ENCODE results near the gene DMXL2.

- TF ChIP-seq CSRNP3 (CRISPR knock-in tag; IDR thresholded peaks at IDR 0.05) (no peak), ZFP3 (CRISPR knock-in tag; IDR thresholded peaks at IDR 0.05) (no peak), RARB (CRISPR knock-in tag; IDR thresholded peaks at IDR 0.05) (no peak), ZNF8 (CRISPR knock-in tag; IDR thresholded peaks at IDR 0.05) (no peak), TCF4 (CRISPR knock-in tag; IDR thresholded peaks at IDR 0.05; ENCODE audit: borderline replicate concordance) (no peak), ARNTL (CRISPR knock-in tag; IDR thresholded peaks at IDR 0.05; ENCODE audit: borderline replicate concordance, low read depth) (no peak), ZFP30 (CRISPR knock-in tag; IDR thresholded peaks at IDR 0.05) (no peak), SNAI2 (CRISPR knock-in tag; IDR thresholded peaks at IDR 0.05) (no peak), ESRRG (CRISPR knock-in tag; IDR thresholded peaks at IDR 0.05) (no peak), CSDC2 (CRISPR knock-in tag; IDR thresholded peaks at IDR 0.05) (no peak), PATZ1 (CRISPR knock-in tag; IDR thresholded peaks at IDR 0.05; ENCODE audit: borderline replicate concordance) (no peak), TSHZ2 (CRISPR knock-in tag; IDR thresholded peaks at IDR 0.05) (no peak)
- TF ChIP-seq, protein P1, sequence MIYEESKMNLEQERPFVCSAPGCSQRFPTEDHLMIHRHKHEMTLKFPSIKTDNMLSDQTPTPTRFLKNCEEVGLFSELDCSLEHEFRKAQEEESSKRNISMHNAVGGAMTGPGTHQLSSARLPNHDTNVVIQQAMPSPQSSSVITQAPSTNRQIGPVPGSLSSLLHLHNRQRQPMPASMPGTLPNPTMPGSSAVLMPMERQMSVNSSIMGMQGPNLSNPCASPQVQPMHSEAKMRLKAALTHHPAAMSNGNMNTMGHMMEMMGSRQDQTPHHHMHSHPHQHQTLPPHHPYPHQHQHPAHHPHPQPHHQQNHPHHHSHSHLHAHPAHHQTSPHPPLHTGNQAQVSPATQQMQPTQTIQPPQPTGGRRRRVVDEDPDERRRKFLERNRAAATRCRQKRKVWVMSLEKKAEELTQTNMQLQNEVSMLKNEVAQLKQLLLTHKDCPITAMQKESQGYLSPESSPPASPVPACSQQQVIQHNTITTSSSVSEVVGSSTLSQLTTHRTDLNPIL (CRISPR knock-in tag; IDR thresholded peaks at IDR 0.05; ENCODE audit: low read depth): no peak
- TF ChIP-seq, protein P2, sequence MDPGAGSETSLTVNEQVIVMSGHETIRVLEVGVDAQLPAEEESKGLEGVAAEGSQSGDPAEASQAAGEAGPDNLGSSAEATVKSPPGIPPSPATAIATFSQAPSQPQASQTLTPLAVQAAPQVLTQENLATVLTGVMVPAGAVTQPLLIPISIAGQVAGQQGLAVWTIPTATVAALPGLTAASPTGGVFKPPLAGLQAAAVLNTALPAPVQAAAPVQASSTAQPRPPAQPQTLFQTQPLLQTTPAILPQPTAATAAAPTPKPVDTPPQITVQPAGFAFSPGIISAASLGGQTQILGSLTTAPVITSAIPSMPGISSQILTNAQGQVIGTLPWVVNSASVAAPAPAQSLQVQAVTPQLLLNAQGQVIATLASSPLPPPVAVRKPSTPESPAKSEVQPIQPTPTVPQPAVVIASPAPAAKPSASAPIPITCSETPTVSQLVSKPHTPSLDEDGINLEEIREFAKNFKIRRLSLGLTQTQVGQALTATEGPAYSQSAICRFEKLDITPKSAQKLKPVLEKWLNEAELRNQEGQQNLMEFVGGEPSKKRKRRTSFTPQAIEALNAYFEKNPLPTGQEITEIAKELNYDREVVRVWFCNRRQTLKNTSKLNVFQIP (CRISPR knock-in tag; IDR thresholded peaks at IDR 0.05; ENCODE audit: borderline replicate concordance, low read depth): no peak
Measured at GRCh38 chr15:51589881-51590568, 32.5 kb downstream of the DMXL2 start.

Measured in SK-N-SH treated with all-trans-retinoic acid at 6 μM for 48 hours (cell line).